Thymus (tissue), 11 donors: ENCODE results near the gene SIAH1. TPM values are rescaled to one million over a fixed set of nuclear protein-coding genes. Genes with fewer than 3 reads are reported as not detected.
A peak's percentile ranks its signal among the peaks of the same experiment; 100 is the strongest.
"Not testable (repeated sequence)": the region's sequence is repeated elsewhere in the genome, so short reads cannot be mapped to it uniquely, and the experiment has no call there.

Source experiments
- DNase-seq, 9 donors: peaks; one replicate each; pipeline ENCODE4 v3.0.0-alpha.2; 2013; ENCODE audit warnings: low spot score in 9 of 9, low read depth in 6 of 9, missing footprints in 1 of 9
- H3K27ac ChIP-seq, 2 donors: one replicate each; pipeline ENCODE4 v1.5.1; 2013; ENCODE audit warnings: control low read depth in 1 of 2, low read depth in 1 of 2, low read length in 1 of 2, mild to moderate bottlenecking in 1 of 2, moderate library complexity in 1 of 2
- H3K27me3 ChIP-seq, 2 donors: one replicate each; pipeline ENCODE4 v1.5.1; 2013; ENCODE audit warnings: low read length in 1 of 2; ENCODE audit not compliant: control insufficient read depth in 2 of 2, insufficient read depth in 1 of 2
- H3K36me3 ChIP-seq, 2 donors: one replicate each; pipeline ENCODE4 v1.5.1; 2013; ENCODE audit warnings: low read length in 1 of 2, mild to moderate bottlenecking in 1 of 2, moderate library complexity in 1 of 2; ENCODE audit not compliant: control insufficient read depth in 2 of 2, insufficient read depth in 2 of 2
- H3K4me1 ChIP-seq, 2 donors: one replicate each; pipeline ENCODE4 v1.5.1; 2013; ENCODE audit warnings: low read length in 2 of 2; ENCODE audit not compliant: control insufficient read depth in 2 of 2, insufficient read depth in 2 of 2
- H3K4me3 ChIP-seq, 2 donors: one replicate each; pipeline ENCODE4 v1.5.1; 2013; ENCODE audit warnings: low read length in 2 of 2, control low read depth in 1 of 2, mild to moderate bottlenecking in 1 of 2
- H3K9me3 ChIP-seq, 2 donors: one replicate each; pipeline ENCODE4 v1.5.1; 2013; ENCODE audit warnings: low read length in 1 of 2, mild to moderate bottlenecking in 1 of 2; ENCODE audit not compliant: control insufficient read depth in 2 of 2, insufficient read depth in 1 of 2
- WGBS: extraction: QIAGEN DNeasy Blood & Tissue Kit; methylation state at CpG from one replicate; pipeline ENCODE4 v1.1.7; 2013; 5-methylcytosine and 5-hydroxymethylcytosine counted together
- polyA plus RNA-seq: library from polyadenylated mRNA; stranded (reverse); fragments of 200-250 nt; gene quantifications from one replicate; pipeline ENCODE4 v1.2.3, GENCODE V29; 2013
- total RNA-seq: library from RNA; stranded (reverse); fragments of 120-200 nt; gene quantifications from one replicate; pipeline ENCODE4 v1.2.4, GENCODE V29; 2013
- donor health status: healthy.

Gene SIAH1
- total and polyA plus RNA-seq, 2 donors = 19.0 to 31.1 TPM

- WGBS = 100% methylated on average over 1 of the region's 1 CpG
- Histone ChIP-seq H3K27ac (no peak overlapping the region), H3K4me3 (no peak overlapping the region)
Observed at GRCh38 chr16:48405153-48405552, 19.9 kb upstream of the SIAH1 start.

GRCh38 chr16:48402547-48402946 lies 17.3 kb upstream of the SIAH1 start:
- H3K9me3 ChIP-seq, H3K4me3 ChIP-seq, H3K4me1 ChIP-seq, H3K36me3 ChIP-seq, DNase-seq, H3K27me3 ChIP-seq, H3K27ac ChIP-seq: not testable (repeated sequence)
- 97% methylated on average over 8 of the region's 8 CpGs for WGBS

More at GRCh38 chr16:48405153-48405552, 19.9 kb upstream of the SIAH1 start:
- H3K36me3 ChIP-seq = no peaks in the 10 kb centered on the region
- no peaks in the 10 kb centered on the region for H3K27me3 ChIP-seq
- no peaks in the 10 kb centered on the region for H3K9me3 ChIP-seq
- no peaks in the 10 kb centered on the region for H3K4me1 ChIP-seq
- DNase-seq = no peak

DNA sequence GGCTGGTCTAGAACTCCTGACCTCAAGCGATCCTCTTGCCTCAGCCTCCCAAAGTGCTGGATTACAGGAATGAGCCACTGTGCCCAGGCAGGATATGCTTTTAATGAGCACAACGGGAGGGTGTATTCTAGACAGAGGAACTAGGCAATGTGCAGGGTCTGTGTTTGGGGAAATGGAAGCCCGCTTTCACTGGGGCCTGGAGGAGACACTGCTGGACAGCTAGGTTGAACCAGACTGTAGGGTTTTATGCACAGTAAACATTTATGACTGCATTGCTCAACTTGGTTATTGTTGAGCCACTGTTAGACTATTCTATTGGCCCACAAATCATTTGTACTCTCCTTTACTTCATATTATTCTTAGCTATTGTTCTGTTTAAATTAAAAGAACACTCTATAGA lies 10.2 kb upstream of the SIAH1 start:
- H3K27ac ChIP-seq = no peak overlapping the region
- no peak overlapping the region for H3K4me3 ChIP-seq
- H3K27me3 ChIP-seq = no peaks in the 10 kb centered on the region
- no peaks in the 10 kb centered on the region for H3K9me3 ChIP-seq
- DNase-seq = no peak
- 84% methylated on average over 3 of the region's 3 CpGs for WGBS
- no peaks in the 10 kb centered on the region for H3K4me1 ChIP-seq
- no peaks in the 10 kb centered on the region for H3K36me3 ChIP-seq

- DNase-seq = no peak
- Histone ChIP-seq H3K4me1 (no peaks in the 10 kb centered on the region), H3K27ac (peak overlapping the region in 1 of 2 donors; percentile 21), H3K27me3 (no peaks in the 10 kb centered on the region), H3K9me3 (no peaks in the 10 kb centered on the region), H3K4me3 (no peak overlapping the region), H3K36me3 (no peaks in the 10 kb centered on the region)
- WGBS = 95% methylated on average over 6 of the region's 6 CpGs
Observed at GRCh38 chr16:48394355-48394703, 9.1 kb upstream of the SIAH1 start.

GRCh38 chr16:48393485-48394354 lies 8.5 kb upstream of the SIAH1 start:
- WGBS = 89% methylated on average over 11 of the region's 11 CpGs
- Histone ChIP-seq H3K4me1 (no peaks in the 10 kb centered on the region), H3K9me3 (no peaks in the 10 kb centered on the region), H3K4me3 (no peak overlapping the region), H3K27ac (peak overlapping the region in 1 of 2 donors; percentile 21), H3K27me3 (no peaks in the 10 kb centered on the region), H3K36me3 (no peaks in the 10 kb centered on the region)
- DNase-seq = no peak

GRCh38 chr16:48392407-48392806 lies 7.2 kb upstream of the SIAH1 start:
- WGBS = 96% methylated on average over 5 of the region's 5 CpGs
- no peak for DNase-seq
- H3K9me3 ChIP-seq = no peaks in the 10 kb centered on the region
- no peak overlapping the region for H3K27ac ChIP-seq
- no peaks in the 10 kb centered on the region for H3K36me3 ChIP-seq
- no peak overlapping the region for H3K4me3 ChIP-seq
- H3K27me3 ChIP-seq = no peaks in the 10 kb centered on the region
- H3K4me1 ChIP-seq = no peaks in the 10 kb centered on the region

GRCh38 chr16:48386559-48387312 lies 1.5 kb upstream of the SIAH1 start:
- no peaks in the 10 kb centered on the region for H3K36me3 ChIP-seq
- 94% methylated on average over 17 of the region's 17 CpGs for WGBS
- DNase-seq = no peak
- no peaks in the 10 kb centered on the region for H3K27me3 ChIP-seq
- H3K4me3 ChIP-seq = no peak overlapping the region
- H3K4me1 ChIP-seq = peaks cover 0 to 6% of the 10 kb centered on the region in 2 donors
- no peaks in the 10 kb centered on the region for H3K9me3 ChIP-seq
- peak overlapping the region in 1 of 2 donors; percentile 1 for H3K27ac ChIP-seq

DNA sequence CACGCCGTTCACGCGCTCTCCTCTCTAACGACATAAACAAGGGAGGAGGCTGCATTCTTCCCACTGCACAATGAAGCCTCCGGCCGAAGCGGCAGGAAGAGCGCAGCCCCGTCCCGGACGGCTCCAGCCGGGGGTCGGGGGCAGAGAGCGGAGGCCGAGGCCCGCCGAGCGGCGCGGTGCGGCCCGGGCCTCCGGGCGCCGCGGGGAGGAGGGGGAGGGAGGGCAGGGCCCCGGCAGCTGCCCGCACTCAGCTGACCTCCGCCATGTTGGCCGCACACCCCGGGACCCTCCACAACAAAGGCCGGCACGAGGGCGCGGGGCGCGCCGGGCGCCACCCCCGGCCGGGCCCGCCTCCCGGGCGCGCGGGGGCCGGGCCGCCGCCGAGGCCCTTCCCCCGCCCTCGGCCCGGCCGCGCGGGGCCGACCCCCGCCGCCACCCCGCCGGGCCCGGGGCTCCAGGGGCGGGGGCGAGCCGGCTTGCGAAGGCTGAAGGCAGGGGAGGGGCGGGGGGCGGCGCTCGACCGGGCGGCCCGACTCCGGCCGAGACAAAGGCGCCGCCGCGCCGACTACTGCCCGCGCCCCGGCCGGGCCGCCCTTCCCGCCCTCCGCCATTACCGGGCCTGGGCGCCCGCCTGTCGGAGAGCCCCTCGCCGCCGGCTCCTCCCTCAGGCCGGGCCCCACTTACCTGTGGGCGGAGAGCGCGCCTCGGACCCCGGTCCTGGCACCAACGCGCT lies 527 bp downstream of the SIAH1 start:
- H3K4me1 ChIP-seq = peaks cover 0 to 6% of the 10 kb centered on the region in 2 donors
- peak overlapping the region; percentile 72 to 95 for H3K4me3 ChIP-seq
- H3K27ac ChIP-seq = peak overlapping the region; percentile 78 to 94
- H3K9me3 ChIP-seq = no peaks in the 10 kb centered on the region
- under 1% methylated on average over 102 of the region's 103 CpGs for WGBS
- DNase-seq = peak in 3 of 9 donors; percentile 17 to 32 (median 27)
- H3K27me3 ChIP-seq = no peaks in the 10 kb centered on the region
- peaks cover 0 to 2% of the 10 kb centered on the region in 2 donors for H3K36me3 ChIP-seq
